GM18867 (cell line): ENCODE data around the gene HBZ.
"Not testable (repeated sequence)": the region's sequence is repeated elsewhere in the genome, so short reads cannot be mapped to it uniquely, and the experiment has no call there.

Experiments used
- ATAC-seq: cut with Tn5 transposase; IDR thresholded peaks from one replicate; pipeline ENCODE4 v1.9.1; 2021; ENCODE audit warnings: mild to moderate bottlenecking, moderate library complexity; ENCODE audit not compliant: unreplicated experiment

The HBZ gene

GRCh38 chr16:177981-178667 lies 25.7 kb downstream of the HBZ start:
- no peak for ATAC-seq

DNA sequence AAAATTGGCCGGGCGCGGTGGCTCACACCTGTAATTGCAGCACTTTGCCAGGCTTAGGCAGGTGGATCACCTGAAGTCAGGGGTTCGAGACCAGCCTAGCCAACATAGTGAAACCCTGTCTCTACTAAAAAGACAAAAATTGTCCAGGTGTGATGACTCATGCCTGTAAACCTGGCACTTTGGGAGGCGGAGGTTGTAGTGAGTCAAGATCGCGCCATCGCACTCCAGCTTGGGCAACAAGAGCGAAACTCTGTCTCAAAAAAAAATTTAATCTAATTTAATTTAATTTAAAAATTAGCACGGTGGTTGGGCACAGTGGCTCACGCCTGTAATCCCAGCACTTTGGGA lies 26.2 kb downstream of the HBZ start:
- no peak for ATAC-seq

DNA sequence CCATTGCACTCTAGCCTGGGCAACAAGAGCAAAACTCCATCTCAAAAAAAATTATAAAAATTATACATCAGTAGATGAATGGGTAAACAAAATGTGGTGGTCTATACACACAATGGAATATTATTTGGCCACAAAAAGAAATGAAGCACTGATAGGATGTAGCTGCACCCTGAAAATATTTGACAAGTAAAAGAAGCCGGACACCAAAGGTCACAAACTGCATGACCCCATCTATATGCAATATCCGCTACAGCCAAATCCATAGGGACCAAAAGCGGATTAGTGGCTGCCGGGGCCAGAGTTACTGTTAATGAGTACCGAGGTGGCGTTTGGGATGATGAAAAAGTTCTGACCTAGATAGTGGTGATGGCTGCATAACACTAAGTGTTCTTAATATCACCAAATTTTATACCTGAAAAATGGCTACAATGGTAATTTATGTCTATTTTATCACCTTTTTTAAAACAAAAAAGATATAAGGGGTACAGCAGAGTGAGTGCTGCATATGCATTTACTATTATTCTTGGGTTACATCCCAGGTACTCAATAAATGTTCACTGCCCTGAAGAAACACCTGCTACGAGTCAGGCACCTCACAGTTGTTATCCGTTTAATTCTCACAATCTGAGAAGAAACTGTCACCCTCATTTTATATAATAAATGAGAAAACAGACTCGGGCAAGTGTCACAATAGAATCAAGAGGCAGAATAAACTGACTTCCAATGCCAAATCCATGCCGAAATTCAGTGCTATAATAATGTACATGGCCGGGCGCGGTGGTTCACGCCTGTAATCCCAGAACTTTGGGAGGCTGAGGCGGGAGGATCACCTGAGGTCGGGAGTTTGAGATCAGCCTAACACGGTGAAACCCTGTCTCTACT lies 27.0 kb downstream of the HBZ start:
- ATAC-seq = no peak

DNA sequence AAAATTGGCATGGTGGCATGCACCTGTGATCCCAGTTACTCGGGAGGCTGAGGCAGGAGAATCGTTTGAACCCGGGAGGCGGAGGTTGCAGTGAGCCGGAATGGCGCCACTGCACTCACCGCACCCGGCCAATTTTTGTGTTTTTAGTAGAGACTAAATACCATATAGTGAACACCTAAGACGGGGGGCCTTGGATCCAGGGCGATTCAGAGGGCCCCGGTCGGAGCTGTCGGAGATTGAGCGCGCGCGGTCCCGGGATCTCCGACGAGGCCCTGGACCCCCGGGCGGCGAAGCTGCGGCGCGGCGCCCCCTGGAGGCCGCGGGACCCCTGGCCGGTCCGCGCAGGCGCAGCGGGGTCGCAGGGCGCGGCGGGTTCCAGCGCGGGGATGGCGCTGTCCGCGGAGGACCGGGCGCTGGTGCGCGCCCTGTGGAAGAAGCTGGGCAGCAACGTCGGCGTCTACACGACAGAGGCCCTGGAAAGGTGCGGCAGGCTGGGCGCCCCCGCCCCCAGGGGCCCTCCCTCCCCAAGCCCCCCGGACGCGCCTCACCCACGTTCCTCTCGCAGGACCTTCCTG lies 27.7 kb downstream of the HBZ start, which contains the start of gene HBQ1:
HBQ1 (plus strand) TSS at position 359 of the 575 bp plus-strand sequence; CDS start at position 387, 28 bp downstream.
- ATAC-seq = no peak

- no peak for ATAC-seq
These were observed 28.5 kb downstream of the HBZ start for GRCh38 chr16:180681-181564.

- no peak for ATAC-seq
These were observed 29.1 kb downstream of the HBZ start for GRCh38 chr16:181565-182021.

DNA sequence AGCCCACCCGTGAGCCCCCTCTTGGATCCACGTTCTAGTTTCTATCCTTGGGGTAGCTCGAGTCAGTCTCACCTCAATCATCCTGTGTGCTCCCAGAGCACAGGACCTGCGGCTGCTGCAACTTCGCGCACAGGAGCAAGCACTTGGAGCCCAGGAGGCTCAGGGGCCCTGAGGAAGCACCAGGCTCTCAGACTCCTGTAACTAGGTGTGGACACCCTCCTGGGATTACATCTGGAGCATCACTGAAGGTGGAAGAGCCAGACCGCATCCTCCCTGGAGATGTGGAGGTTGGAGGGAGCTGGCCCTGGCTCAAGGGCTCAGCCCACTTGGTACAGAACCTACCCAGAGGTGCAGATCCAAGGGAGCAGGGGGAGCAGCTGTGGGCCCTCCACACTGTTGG lies 30.6 kb downstream of the HBZ start:
- no peak for ATAC-seq

GRCh38 chr16:185213-185612 lies 32.8 kb downstream of the HBZ start:
- ATAC-seq = no peak

DNA sequence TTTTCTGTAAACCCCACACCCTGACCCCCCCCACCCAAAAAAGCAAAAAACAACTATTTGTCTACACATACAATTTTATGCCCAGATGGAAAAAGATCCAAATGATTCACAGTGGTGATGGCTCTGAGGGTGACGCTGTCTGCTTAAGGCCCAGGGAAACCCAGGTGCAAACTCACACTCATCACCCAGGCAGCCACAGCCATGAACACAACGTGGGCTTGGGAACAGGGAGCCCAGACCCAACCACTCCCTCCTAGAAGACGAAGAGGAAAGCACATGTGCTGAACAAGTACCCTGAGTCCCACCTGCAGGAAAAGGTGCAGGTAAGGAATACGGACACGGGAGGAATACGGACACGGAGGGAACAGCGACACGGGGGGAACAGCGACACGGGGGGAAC lies 33.2 kb downstream of the HBZ start:
- ATAC-seq = no peak

GRCh38 chr16:187330-187729 lies 34.9 kb downstream of the HBZ start:
- ATAC-seq = no peak

GRCh38 chr16:188674-189073 lies 36.2 kb downstream of the HBZ start:
- no peak for ATAC-seq

DNA sequence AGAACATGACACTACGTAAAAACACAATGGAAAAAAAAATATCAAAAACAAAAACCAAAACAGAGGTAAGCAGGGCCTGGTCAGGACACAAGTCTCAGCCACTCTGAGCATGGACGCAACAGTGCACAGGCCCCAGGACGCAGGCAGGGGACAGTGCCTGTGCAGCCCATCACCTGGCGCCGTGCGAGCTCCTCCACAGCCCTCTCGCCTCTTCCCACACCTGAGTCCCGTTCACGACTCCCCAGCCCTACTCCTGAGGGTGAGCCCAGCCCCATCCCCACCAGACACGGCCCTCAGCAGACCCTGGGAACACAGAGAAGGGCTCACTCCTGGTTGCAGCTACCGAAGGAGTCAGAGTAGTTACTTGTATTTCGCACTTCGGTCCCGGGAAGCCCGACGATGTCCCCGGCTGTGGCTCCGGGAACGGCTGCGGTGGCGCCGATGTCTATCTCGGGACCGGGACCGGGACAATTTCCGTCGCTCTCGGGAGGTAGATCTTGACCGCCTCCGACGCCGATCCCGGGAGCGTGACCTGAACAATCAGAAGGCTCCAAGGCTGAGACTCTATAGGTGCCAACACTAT lies 37.3 kb downstream of the HBZ start:
- ATAC-seq = no peak

GRCh38 chr16:191831-192230 lies 39.4 kb downstream of the HBZ start:
- no peak for ATAC-seq

DNA sequence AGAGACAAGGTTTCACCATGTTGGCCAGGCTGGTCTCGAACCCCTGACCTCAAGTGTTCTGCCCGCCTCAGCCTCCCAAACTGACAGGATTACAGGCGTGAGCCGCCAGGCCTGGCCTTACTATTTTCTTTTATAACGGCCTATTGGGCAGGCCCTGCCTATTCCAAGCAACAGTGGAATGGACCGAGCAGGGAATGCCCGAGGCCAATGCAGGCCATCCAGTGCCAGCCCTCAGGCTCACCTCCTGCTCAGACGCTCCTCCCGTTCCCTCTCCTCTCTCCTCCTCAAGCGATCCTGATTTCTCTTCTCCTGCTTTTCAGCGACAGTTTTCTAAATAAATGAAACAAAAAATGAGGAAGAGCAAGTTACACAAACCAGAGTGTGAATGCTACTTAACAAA lies 40.2 kb downstream of the HBZ start:
- no peak for ATAC-seq

- no peak for ATAC-seq
These were observed 41.0 kb downstream of the HBZ start for GRCh38 chr16:193441-193840.

DNA sequence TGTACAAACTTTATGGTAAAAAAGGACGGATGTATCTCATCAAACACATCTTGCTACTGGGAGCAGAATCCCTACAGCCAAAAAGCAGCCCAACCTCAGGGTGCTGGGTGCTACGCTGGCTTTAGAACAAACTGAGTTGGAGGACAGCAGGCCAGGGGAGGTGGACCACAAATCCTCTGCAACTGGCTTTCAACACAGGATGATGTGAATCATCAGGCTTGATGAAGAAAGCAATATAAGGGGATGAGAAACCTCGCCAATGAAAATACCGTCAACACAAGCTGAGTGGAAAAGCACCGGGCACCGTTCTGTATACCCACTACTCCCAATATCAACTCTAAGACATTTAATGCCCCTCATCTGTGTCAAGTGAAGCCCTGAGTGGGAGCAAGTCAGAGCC lies 42.1 kb downstream of the HBZ start:
- no peak for ATAC-seq

- no peak for ATAC-seq
These were observed 47.9 kb downstream of the HBZ start for GRCh38 chr16:200388-200787.

- ATAC-seq = no peak
These were observed 50.8 kb downstream of the HBZ start for GRCh38 chr16:203246-203645.

- not testable (repeated sequence) for ATAC-seq
These were observed 51.6 kb downstream of the HBZ start for GRCh38 chr16:204046-204445.
